T47D (cell line): ENCODE data around the gene ALAS2.
"Not testable (repeated sequence)": the region's sequence is repeated elsewhere in the genome, so short reads cannot be mapped to it uniquely, and the experiment has no call there.

Experiments
- DNase-seq, 2 experiments: peaks; one replicate each; pipeline versions ENCODE4 v3.0.0 to v3.0.0-alpha.2; 2011 to 2012; ENCODE audit warnings: low read depth in 1 of 2, low spot score in 1 of 2
- JUND ChIP-seq: IDR thresholded peaks from 2 replicates; pipeline ENCODE4 v1.6.1; 2012; ENCODE audit warnings: low read depth
- in situ Hi-C: cut with HindIII; loops from 2 replicates; pipeline ENCODE4 v1.10.0; 2016; ENCODE audit warnings: low sequenced_read_pairs, low pct_unique_long_range_greater_than_20kb

The ALAS2 gene

DNA sequence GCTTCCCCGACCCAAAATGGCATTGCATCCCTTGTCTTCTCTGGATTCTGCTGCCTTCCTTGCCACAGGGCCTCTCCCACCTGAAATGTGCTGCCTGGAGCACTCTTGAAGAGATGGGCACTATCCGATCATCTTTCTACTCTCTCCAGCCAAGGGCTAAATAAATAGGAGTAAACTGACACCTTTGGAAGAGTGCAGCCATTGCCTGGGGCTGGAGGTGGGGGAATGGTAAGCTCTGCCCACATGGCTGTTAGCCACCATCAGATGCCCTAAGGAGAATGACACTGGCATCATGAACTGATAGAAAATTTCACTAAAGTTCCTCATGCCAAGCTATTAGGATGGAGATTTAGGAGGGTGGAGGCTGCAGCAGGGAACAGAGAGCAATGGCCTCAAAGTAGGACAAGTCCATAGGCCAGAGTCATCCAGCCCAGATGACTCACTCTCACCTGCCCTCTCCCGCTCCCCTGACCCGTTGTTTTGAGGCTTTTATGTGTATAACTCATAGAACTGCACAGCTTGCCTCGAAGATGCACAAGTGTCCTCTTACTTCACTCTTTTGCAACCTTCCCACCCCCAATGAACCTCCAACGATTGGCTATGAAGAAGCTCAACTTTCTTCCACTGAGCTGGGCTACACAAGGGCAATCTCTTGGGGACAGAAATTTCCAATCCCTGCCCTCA, 36.0 kb downstream of the ALAS2 start:
- DNase-seq = peak in 1 of 2 experiments; percentile 45
- TF ChIP-seq JUND = no peak
- in situ Hi-C loops = no loop called here

DNA sequence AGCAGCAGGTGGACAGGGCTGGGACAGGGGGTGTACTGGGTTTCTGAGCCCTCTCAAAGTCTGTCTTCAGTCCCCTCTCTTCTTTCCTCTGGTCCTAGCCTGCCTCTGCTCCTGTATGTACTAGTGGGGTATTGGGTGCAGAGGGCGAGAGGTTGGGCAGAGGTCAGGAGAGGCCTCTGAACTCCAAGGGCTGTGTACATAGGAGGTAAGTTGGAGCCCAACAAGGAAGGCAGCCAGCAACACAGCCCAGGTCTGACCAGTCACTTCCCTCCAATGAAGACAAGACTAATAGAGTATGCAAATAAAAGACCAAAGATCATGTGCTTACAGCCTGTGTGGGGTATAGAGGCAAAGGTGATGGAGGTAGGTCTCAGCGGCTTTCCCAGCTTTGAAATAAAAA, 36.7 kb downstream of the ALAS2 start, which contains the start of gene PFKFB1:
TSS of gene PFKFB1 (minus strand) at position 90 of the 400 bp plus-strand sequence. CDS start 181 bp downstream, outside the sequence.
- TF ChIP-seq JUND = no peak
- DNase-seq = no peak
- in situ Hi-C loops = no loop called here

DNA sequence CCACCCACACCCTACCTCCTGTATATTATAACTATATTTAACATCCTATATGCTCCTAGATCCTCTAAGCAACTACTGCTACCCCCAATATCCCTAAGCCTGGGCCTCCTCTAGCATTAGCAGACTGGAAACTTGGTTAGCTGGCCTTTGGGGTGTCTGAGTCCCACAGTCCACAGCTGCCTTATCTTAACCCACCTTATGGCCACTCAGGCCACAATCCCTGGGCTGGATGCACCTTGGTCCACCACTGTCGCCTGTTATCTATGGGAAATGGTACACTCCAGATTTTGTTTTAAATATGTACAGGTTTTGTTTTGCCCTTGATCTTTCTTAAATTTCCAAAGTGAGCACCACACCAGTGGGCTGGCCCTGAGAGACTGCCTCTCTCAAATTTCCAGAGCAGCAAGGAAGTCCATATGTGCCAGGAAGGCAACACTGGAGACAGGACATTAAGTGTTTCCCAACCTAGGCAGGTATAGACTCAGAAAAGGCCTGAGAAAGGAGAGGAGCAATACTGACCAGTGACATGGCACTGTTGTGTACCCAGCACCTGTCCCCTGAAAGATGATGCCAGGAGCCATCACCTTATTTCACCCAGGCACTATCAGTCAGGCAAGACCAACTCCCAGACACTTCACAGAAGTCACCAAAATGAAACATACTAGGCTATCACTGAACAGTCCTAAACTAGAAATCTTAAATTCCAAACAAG, 37.7 kb downstream of the ALAS2 start:
- DNase-seq = no peak
- TF ChIP-seq JUND = no peak
- in situ Hi-C loops = no loop called here

GRCh38 chrX:54991706-54992105, 39.1 kb downstream of the ALAS2 start:
- no peak for DNase-seq
- in situ Hi-C loops = no loop called here
- no peak for TF ChIP-seq JUND

DNA sequence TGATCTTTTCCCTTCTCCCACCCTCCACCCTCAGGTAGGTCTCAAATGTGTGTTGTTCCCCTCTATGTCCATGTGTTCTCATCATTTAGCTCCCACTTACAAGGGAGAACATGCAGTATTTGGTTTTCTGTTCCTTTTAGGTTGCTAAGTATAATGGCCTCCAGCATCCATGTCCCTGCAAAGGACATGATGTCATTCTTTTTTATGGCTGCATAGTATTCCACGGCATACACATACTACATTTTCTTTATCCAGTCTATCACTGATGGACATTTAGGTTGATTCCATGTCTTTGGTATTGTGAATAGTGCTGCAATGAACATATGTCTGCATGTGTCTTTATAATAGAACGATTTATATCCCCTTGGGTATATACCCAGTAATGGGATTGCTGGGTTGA, 47.5 kb downstream of the ALAS2 start:
- in situ Hi-C loops, DNase-seq: not testable (repeated sequence)

DNA sequence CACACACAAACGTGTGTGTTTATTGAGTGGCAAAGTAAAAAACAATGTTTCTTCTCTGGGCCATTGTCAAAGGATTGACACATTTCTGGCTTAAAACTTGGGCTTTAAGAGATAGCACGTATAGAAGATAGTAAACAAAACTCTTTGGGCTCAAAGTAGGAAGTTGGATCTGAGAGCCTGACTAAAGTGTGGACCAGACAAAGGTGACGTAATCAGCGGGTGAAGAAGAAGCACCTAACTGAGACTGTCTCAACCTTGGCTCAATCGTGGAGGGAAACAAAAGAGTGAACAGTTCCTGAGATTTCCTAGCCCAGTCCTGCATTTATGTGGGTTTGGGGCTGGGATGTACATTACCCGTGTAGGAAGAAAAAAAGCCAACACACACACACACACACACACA, 50.4 kb downstream of the ALAS2 start:
- TF ChIP-seq JUND = no peak
- in situ Hi-C loops = no loop called here
- no peak for DNase-seq

GRCh38 chrX:54979432-54979831, 51.3 kb downstream of the ALAS2 start:
- DNase-seq = peak in 1 of 2 experiments; percentile 58
- TF ChIP-seq JUND = 0 out of 2 replicates have a peak, but pooled peaks have one; percentile 19

DNA sequence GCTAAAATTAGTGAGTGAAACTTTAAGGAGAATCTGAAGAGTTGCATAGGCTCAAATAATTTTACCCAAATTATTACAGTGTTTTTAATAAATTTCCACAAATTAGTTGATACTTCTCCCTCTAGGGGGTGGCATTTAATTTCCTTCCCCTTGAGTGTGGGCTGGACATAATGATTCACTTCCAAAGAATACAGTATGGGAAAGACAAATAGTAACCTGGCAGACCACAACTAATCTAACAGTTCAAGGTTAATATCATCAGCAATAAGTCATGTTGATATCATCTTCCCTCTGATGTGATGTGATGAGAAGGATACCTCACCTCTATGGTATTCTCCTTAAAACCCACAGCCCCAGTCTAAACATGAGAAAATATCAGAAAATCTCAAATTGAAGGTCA, 52.3 kb downstream of the ALAS2 start:
- DNase-seq = no peak

More at GRCh38 chrX:54979432-54979831, 51.3 kb downstream of the ALAS2 start:
- in situ Hi-C loops = no loop called here

DNA sequence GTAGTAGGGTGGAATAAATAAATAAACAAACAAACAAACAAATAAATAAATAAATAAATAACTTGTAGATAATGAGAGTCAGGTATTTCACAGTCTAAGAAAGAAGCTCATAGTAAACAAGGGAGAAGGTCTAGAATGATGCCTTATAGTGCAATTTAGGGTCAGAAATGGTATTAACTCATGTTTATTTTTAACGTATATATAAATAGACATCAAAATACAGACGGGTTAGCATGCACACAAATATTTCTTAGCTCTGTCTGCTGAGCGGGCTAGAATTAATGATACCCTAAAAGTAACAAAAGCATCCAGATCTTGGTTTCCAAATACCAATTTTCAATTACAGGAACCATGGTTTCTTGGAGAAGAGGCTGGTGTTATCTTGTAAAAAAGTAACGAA, 53.4 kb downstream of the ALAS2 start:
- in situ Hi-C loops = no loop called here
- DNase-seq = no peak
- TF ChIP-seq JUND = no peak

More for the DNA sequence above, 52.3 kb downstream of the ALAS2 start:
- no peak for TF ChIP-seq JUND
- in situ Hi-C loops = no loop called here

- TF ChIP-seq JUND = no peak
- in situ Hi-C loops = no loop called here
- no peak for DNase-seq
Measured at GRCh38 chrX:54964766-54965497, 65.8 kb downstream of the ALAS2 start.

GRCh38 chrX:54961750-54962149, 69.0 kb downstream of the ALAS2 start:
- TF ChIP-seq JUND = no peak
- in situ Hi-C loops = no loop called here
- no peak for DNase-seq
